GM23338 (cell line): Measurements from ENCODE around the gene DDX5. TPM values are rescaled to one million over a fixed set of nuclear protein-coding genes. Genes with fewer than 3 reads are reported as not detected.

Source experiments
- ATAC-seq: fragments of 200-7000 bp; cut with Tn5 transposase; 3 replicates; pipeline ENCODE4 v1.9.1; 2020
- DNase-seq: peaks from one replicate; pipeline ENCODE4 v3.0.0-alpha.2; 2015; ENCODE audit warnings: low spot score
- H2AFZ ChIP-seq: fragments of 200-600 bp; sonication (generic); 2 replicates; pipeline ENCODE4 v1.8.0; 2016; ENCODE audit warnings: antibody characterized with exemption, mild to moderate bottlenecking, moderate library complexity
- H3F3A ChIP-seq: fragments of 200-600 bp; sonication (generic); replicated peaks from 2 replicates; pipeline ENCODE4 v1.8.0; 2017; ENCODE audit warnings: antibody characterized with exemption, mixed run types, low read depth
- H3K27ac ChIP-seq: fragments of 200-600 bp; sonication (generic); 2 replicates; pipeline ENCODE4 v1.6.1; 2016; ENCODE audit warnings: low read depth
- H3K27me3 ChIP-seq: fragments of 200-600 bp; sonication (generic); 2 replicates; pipeline ENCODE4 v1.8.0; 2016; ENCODE audit warnings: mild to moderate bottlenecking, mixed run types, moderate library complexity; ENCODE audit not compliant: insufficient read depth
- H3K36me3 ChIP-seq: fragments of 200-600 bp; sonication (generic); 2 replicates; pipeline ENCODE4 v1.8.0; 2016; ENCODE audit warnings: mild to moderate bottlenecking; ENCODE audit not compliant: insufficient read depth
- H3K4me1 ChIP-seq: fragments of 200-600 bp; sonication (generic); 2 replicates; pipeline ENCODE4 v1.8.0; 2016; ENCODE audit warnings: mild to moderate bottlenecking, moderate library complexity; ENCODE audit not compliant: insufficient read depth
- H3K4me2 ChIP-seq: fragments of 200-600 bp; sonication (generic); 2 replicates; pipeline ENCODE4 v1.7.1; 2017; ENCODE audit warnings: mixed run types
- H3K4me3 ChIP-seq: fragments of 200-600 bp; sonication (generic); 2 replicates; pipeline ENCODE4 v1.6.1; 2016; ENCODE audit warnings: mixed run types
- H3K79me2 ChIP-seq: fragments of 200-600 bp; sonication (generic); replicated peaks from 2 replicates; pipeline ENCODE4 v1.8.0; 2017; ENCODE audit warnings: mild to moderate bottlenecking; ENCODE audit not compliant: insufficient read depth
- H3K9me2 ChIP-seq: fragments of 200-600 bp; sonication (generic); 2 replicates; pipeline ENCODE4 v1.8.0; 2017; ENCODE audit not compliant: insufficient read depth
- H4K20me1 ChIP-seq: fragments of 200-600 bp; sonication (generic); replicated peaks from 2 replicates; pipeline ENCODE4 v1.8.0; 2017; ENCODE audit warnings: mild to moderate bottlenecking; ENCODE audit not compliant: insufficient read depth
- H3K27ac Mint-ChIP-seq: 2 replicates; pipeline ENCODE4 v1.8.0; 2020; ENCODE audit warnings: inconsistent platforms, mild to moderate bottlenecking, moderate library complexity, mixed read lengths
- H3K27me3 Mint-ChIP-seq: 3 replicates; pipeline ENCODE4 v1.8.0; 2022; ENCODE audit warnings: low read depth, mild to moderate bottlenecking, moderate library complexity, mixed read lengths, inconsistent platforms; ENCODE audit not compliant: insufficient read depth, poor library complexity
- H3K36me3 Mint-ChIP-seq: 3 replicates; pipeline ENCODE4 v1.8.0; 2021; ENCODE audit warnings: low read depth, mild to moderate bottlenecking, inconsistent platforms, moderate library complexity, mixed read lengths
- H3K4me1 Mint-ChIP-seq: 3 replicates; pipeline ENCODE4 v1.8.0; 2020; ENCODE audit warnings: mild to moderate bottlenecking, inconsistent platforms, mixed read lengths
- H3K4me3 Mint-ChIP-seq: 3 replicates; pipeline ENCODE4 v1.8.0; 2021; ENCODE audit warnings: moderate library complexity, mild to moderate bottlenecking, inconsistent platforms, mixed read lengths
- H3K9me3 Mint-ChIP-seq: 3 replicates; pipeline ENCODE4 v1.8.0; 2020; ENCODE audit warnings: moderate library complexity, mild to moderate bottlenecking, inconsistent platforms, mixed read lengths
- CREB1 ChIP-seq: fragments of 250-450 bp; sonication (Bioruptor Pico); IDR thresholded peaks from 2 replicates; pipeline ENCODE4 v1.5.0; 2020; ENCODE audit warnings: low read depth, mild to moderate bottlenecking, moderate library complexity
- CTCF ChIP-seq, 2 experiments: fragments of 200-600 bp in 1 of 2; sonication (generic) in 1 of 2; conservative IDR thresholded peaks; 2 replicates each; pipeline versions ENCODE4 v1.5.1 to v1.6.1; 2016 to 2017; ENCODE audit warnings: antibody characterized with exemption in 2 of 2, low read depth in 2 of 2, mild to moderate bottlenecking in 2 of 2, moderate library complexity in 1 of 2
- ETS1 ChIP-seq: IDR thresholded peaks from 2 replicates; pipeline ENCODE4 v1.6.1; 2016; ENCODE audit warnings: antibody characterized with exemption
- EZH2 ChIP-seq: fragments of 200-600 bp; sonication (generic); IDR thresholded peaks from one replicate; pipeline ENCODE4 v1.8.0; 2017; ENCODE audit warnings: antibody characterized with exemption, mild to moderate bottlenecking, low read depth; ENCODE audit not compliant: unreplicated experiment
- EZH2phosphoT487 ChIP-seq: fragments of 200-600 bp; sonication (generic); IDR thresholded peaks from one replicate; pipeline ENCODE4 v1.8.1; 2018; ENCODE audit warnings: antibody characterized with exemption; ENCODE audit not compliant: unreplicated experiment
- JUNB ChIP-seq: IDR thresholded peaks from one replicate; pipeline ENCODE4 v1.6.1; 2016; ENCODE audit warnings: antibody characterized with exemption; ENCODE audit not compliant: unreplicated experiment
- NANOG ChIP-seq: IDR thresholded peaks from 2 replicates; pipeline ENCODE4 v1.6.1; 2016; ENCODE audit warnings: antibody characterized with exemption, borderline replicate concordance
- POLR2AphosphoS5 ChIP-seq: IDR thresholded peaks from 2 replicates; pipeline ENCODE4 v1.6.1; 2016; ENCODE audit warnings: antibody characterized with exemption, low read depth
- REST ChIP-seq: IDR thresholded peaks from one replicate; pipeline ENCODE4 v1.6.1; 2018; ENCODE audit warnings: antibody characterized with exemption; ENCODE audit not compliant: unreplicated experiment
- STAT1 ChIP-seq: IDR thresholded peaks from one replicate; pipeline ENCODE4 v1.6.1; 2016; ENCODE audit warnings: antibody characterized with exemption; ENCODE audit not compliant: unreplicated experiment
- ZNF114 ChIP-seq: fragments of 250-450 bp; sonication (Bioruptor Pico); IDR thresholded peaks from 2 replicates; pipeline ENCODE4 v1.5.0; 2020; ENCODE audit warnings: mild to moderate bottlenecking, moderate library complexity
- ZNF331 ChIP-seq: fragments of 250-450 bp; sonication (Bioruptor Pico); IDR thresholded peaks from 2 replicates; pipeline ENCODE4 v1.5.0; 2020; ENCODE audit warnings: low read depth, mild to moderate bottlenecking, moderate library complexity
- ZNF462 ChIP-seq: fragments of 250-450 bp; sonication (Bioruptor Pico); IDR thresholded peaks from 2 replicates; pipeline ENCODE4 v1.5.0; 2020; ENCODE audit warnings: mild to moderate bottlenecking, moderate library complexity
- polyA plus RNA-seq: library from polyadenylated mRNA; unstranded; fragments of >200 nt; fragmentation: Nextera tagmentation; extraction: Ambion mirVana; gene quantifications from 2 replicates; pipeline ENCODE4 v1.2.1, GENCODE V29; 2016
- total RNA-seq: library from RNA; depleted of rRNA; stranded (reverse); fragments of >200 nt; shearing (Covaris generic); gene quantifications from 2 replicates; pipeline ENCODE4 v1.2.3, GENCODE V29; 2014

DDX5 gene
- total and polyA plus RNA-seq, 2 experiments from 2014 or later: 400 to 447 TPM

- TF ChIP-seq ZNF462 (CRISPR knock-in tag) (no peak), CREB1 (no peak), JUNB (no peak), ZNF114 (CRISPR knock-in tag) (no peak), EZH2phosphoT487 (no peak), CTCF (conservative IDR thresholded peaks at IDR 0.05; ENCODE audit: low read depth in 2 of 2) (no peak), NANOG (no peak), REST (no peak), EZH2 (no peak), ETS1 (no peak), STAT1 (no peak), POLR2AphosphoS5 (no peak), ZNF331 (no peak)
- Histone ChIP-seq H3K4me3 (no peak overlapping the region), H3K79me2 (no peaks in the 10 kb centered on the region), H3K4me1 (no peaks in the 10 kb centered on the region), H3K9me2 (no peaks in the 10 kb centered on the region), H3K36me3 (peaks cover 63% of the 10 kb centered on the region), H3F3A (no peaks in the 10 kb centered on the region), H2AFZ (no peak overlapping the region), H3K27ac (no peak overlapping the region), H4K20me1 (peaks cover 19% of the 10 kb centered on the region), H3K4me2 (no peak overlapping the region), H3K27me3 (no peaks in the 10 kb centered on the region)
- H3K9me3 Mint-ChIP-seq: no peaks in the 10 kb centered on the region; the same call in 2 of the 3 replicates
- ATAC-seq (no peak), DNase-seq (no peak)
- H3K4me3 Mint-ChIP-seq: no peak overlapping the region
- H3K27ac Mint-ChIP-seq: no peak overlapping the region
- H3K4me1 Mint-ChIP-seq: no peaks in the 10 kb centered on the region
- H3K36me3 Mint-ChIP-seq: peaks cover 85% of the 10 kb centered on the region
- peaks cover 9% of the 10 kb centered on the region for H3K27me3 Mint-ChIP-seq
Measured at GRCh38 chr17:64535357-64535756, 29.3 kb upstream of the DDX5 start.
